ENCODE data around the gene PRLH. TPM values are rescaled to one million over a fixed set of nuclear protein-coding genes. Genes with fewer than 3 reads are reported as not detected.

Gene PRLH
- total RNA-seq, 2 donors from 2014 or later, result not detected

GRCh38 chr2:237577956-237578870 is 11.8 kb downstream of the PRLH start:
- no peak for DNase-seq
- intact Hi-C loops (cut with DNase I), result loop anchor here (10.0 kb wide), 2 partner anchors 423 to 453 kb away; no protein-coding TSS in a partner anchor
- H3K36me3 ChIP-seq, result no peaks in the 10 kb centered on the region

DNA sequence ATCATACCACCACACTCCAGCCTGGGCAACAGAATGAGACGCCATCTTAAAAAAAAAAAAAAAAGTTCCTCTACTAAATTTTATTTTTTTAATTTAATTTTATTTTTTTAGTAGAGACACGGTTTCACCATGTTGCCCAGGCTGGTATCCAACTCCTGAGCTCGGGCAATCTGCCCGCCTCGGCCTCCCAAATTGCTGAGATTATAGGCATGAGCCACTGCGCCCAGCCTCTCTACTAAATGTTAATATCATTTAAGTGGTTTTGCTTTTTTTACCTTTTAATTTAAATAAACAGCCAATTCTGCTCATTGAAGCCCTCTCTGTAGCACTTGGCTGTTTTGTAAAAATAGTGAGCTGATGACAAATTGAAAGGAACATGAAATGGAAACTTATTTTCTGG is 15.0 kb downstream of the PRLH start:
- H3K4me3 ChIP-seq, result no peak overlapping the region
- H3K9ac ChIP-seq (ENCODE audit: low read depth in 2 of 2, low read length in 2 of 2), result no peak overlapping the region
- TF ChIP-seq, protein P1, sequence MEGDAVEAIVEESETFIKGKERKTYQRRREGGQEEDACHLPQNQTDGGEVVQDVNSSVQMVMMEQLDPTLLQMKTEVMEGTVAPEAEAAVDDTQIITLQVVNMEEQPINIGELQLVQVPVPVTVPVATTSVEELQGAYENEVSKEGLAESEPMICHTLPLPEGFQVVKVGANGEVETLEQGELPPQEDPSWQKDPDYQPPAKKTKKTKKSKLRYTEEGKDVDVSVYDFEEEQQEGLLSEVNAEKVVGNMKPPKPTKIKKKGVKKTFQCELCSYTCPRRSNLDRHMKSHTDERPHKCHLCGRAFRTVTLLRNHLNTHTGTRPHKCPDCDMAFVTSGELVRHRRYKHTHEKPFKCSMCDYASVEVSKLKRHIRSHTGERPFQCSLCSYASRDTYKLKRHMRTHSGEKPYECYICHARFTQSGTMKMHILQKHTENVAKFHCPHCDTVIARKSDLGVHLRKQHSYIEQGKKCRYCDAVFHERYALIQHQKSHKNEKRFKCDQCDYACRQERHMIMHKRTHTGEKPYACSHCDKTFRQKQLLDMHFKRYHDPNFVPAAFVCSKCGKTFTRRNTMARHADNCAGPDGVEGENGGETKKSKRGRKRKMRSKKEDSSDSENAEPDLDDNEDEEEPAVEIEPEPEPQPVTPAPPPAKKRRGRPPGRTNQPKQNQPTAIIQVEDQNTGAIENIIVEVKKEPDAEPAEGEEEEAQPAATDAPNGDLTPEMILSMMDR (IDR thresholded peaks at IDR 0.05), result no peak
- no peak for DNase-seq
- H3K4me1 ChIP-seq, result no peaks in the 10 kb centered on the region
- H3K27me3 ChIP-seq, result no peaks in the 10 kb centered on the region
- no peak overlapping the region for H3K27ac ChIP-seq
- no peaks in the 10 kb centered on the region for H3K36me3 ChIP-seq
- intact Hi-C loops (cut with DNase I), result no loop called here
- no peaks in the 10 kb centered on the region for H3K9me3 ChIP-seq

More at GRCh38 chr2:237577956-237578870, 11.8 kb downstream of the PRLH start:
- Histone ChIP-seq H3K9ac (ENCODE audit: low read depth in 2 of 2, low read length in 2 of 2) (no peak overlapping the region), H3K4me3 (no peak overlapping the region), H3K4me1 (no peaks in the 10 kb centered on the region), H3K27ac (no peak overlapping the region), H3K27me3 (no peaks in the 10 kb centered on the region), H3K9me3 (no peaks in the 10 kb centered on the region)
- TF ChIP-seq, protein P1 (IDR thresholded peaks at IDR 0.05), result no peak

- Histone ChIP-seq H3K36me3 (no peaks in the 10 kb centered on the region), H3K27ac (no peak overlapping the region), H3K27me3 (no peaks in the 10 kb centered on the region), H3K9me3 (no peaks in the 10 kb centered on the region), H3K4me3 (no peak overlapping the region), H3K9ac (ENCODE audit: low read depth in 2 of 2, low read length in 2 of 2) (no peak overlapping the region), H3K4me1 (no peaks in the 10 kb centered on the region)
- TF ChIP-seq, protein P1 (IDR thresholded peaks at IDR 0.05), result no peak
- no peak for DNase-seq
- intact Hi-C loops (cut with DNase I), result no loop called here
Observed at GRCh38 chr2:237581751-237582746, 15.7 kb downstream of the PRLH start.

DNA sequence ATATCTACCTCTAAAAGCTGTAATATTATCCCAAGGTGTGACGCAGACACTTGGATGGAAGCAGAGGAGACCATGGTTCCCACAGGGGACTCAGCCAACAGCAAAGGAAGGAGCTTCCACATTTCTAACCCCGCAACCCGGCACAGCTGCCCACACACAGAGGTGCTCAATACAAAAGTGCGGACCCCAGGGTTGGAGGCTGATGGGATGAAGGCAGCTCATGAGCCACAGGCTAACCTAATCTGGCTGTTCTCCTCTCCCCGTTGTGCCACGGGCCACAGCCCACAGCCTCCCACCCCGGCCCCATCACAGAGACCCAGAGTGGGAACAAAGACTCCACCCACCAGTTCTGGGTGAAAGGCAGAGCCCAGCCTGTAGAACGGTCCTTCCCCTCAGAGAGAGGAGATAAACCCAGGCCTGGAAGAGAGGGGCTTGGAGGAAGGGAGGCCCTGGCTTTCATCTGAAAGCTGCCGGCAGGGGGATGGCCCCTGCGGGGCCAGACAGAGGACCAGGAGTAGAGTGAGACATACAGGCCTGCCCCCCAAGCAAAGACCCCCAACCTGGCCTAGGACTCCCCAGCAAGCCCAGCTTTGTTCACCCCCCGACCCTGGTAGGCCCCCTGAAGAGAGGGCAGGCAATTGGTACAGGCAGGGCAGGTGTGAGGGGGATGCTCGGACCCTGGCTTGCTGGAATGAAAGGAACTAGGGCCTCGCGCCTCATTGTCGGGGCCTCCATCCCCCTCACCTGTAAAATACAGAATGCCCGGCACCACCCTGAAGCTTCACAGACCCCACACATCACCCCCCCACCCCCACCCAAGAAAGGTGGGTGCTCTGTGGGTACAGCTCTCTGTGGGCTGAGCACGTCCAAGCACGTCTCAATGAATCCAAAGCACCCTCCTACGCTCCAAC is 17.3 kb downstream of the PRLH start:
- Histone ChIP-seq H3K27ac (no peak overlapping the region), H3K4me1 (no peaks in the 10 kb centered on the region), H3K36me3 (no peaks in the 10 kb centered on the region), H3K27me3 (no peaks in the 10 kb centered on the region), H3K4me3 (no peak overlapping the region), H3K9ac (ENCODE audit: low read depth in 2 of 2, low read length in 2 of 2) (no peak overlapping the region), H3K9me3 (no peaks in the 10 kb centered on the region)
- no peak for DNase-seq
- TF ChIP-seq, protein P1 (IDR thresholded peaks at IDR 0.05), result no peak
- intact Hi-C loops (cut with DNase I), result no loop called here

Data from colonic mucosa (tissue), 4 donors.